Kidney (tissue), 14 donors: Measurements from ENCODE around the gene WFDC5. TPM values are rescaled to one million over a fixed set of nuclear protein-coding genes. Genes with fewer than 3 reads are reported as not detected.
"Not testable (repeated sequence)": the region's sequence is repeated elsewhere in the genome, so short reads cannot be mapped to it uniquely, and the experiment has no call there.

Experiments
- DNase-seq, 5 donors: peaks; one replicate each; pipeline ENCODE4 v3.0.0-alpha.2; 2013 to 2020
- FAIRE-seq: peaks from 2 replicates; lab custom pipeline; 2012; peaks lifted over from hg19 to GRCh38; lab: Jason Lieb, UNC
- H3K27ac ChIP-seq, 2 donors: one replicate each; pipeline ENCODE4 v1.7.0; 2013; ENCODE audit warnings: low read depth in 2 of 2, low read length in 2 of 2, inconsistent platforms in 1 of 2
- H3K27me3 ChIP-seq: one replicate; pipeline ENCODE4 v1.7.1; 2013; ENCODE audit warnings: low read length, inconsistent platforms; ENCODE audit not compliant: control insufficient read depth, insufficient read depth
- H3K36me3 ChIP-seq, 3 donors: one replicate each; pipeline versions ENCODE4 v1.7.0 to v1.7.1; 2013; ENCODE audit warnings: low read length in 3 of 3, control low read depth in 1 of 3, inconsistent platforms in 1 of 3; ENCODE audit not compliant: insufficient read depth in 3 of 3, control insufficient read depth in 2 of 3
- H3K4me1 ChIP-seq, 3 donors: one replicate each; pipeline versions ENCODE4 v1.7.0 to v1.7.1; 2013; ENCODE audit warnings: low read length in 3 of 3, inconsistent platforms in 1 of 3, low read depth in 1 of 3; ENCODE audit not compliant: control insufficient read depth in 2 of 3, insufficient read depth in 2 of 3
- H3K4me3 ChIP-seq, 3 donors: one replicate each; pipeline versions ENCODE4 v1.7.0 to v1.8.1; 2013; ENCODE audit warnings: low read length in 3 of 3, control low read depth in 1 of 3, inconsistent platforms in 1 of 3
- H3K9ac ChIP-seq, 3 donors: one replicate each; pipeline versions ENCODE4 v1.7.0 to v1.7.1; 2013; ENCODE audit warnings: low read length in 3 of 3, control low read depth in 1 of 3, inconsistent platforms in 1 of 3
- H3K9me3 ChIP-seq, 3 donors: one replicate each; pipeline versions ENCODE4 v1.7.0 to v1.7.1; 2013; ENCODE audit warnings: low read length in 3 of 3, control low read depth in 1 of 3, inconsistent platforms in 1 of 3; ENCODE audit not compliant: control insufficient read depth in 2 of 3, insufficient read depth in 1 of 3
- CTCF ChIP-seq: IDR thresholded peaks from 3 replicates; pipeline ENCODE4 v1.5.1; 2012; ENCODE audit warnings: mild to moderate bottlenecking, moderate library complexity, borderline replicate concordance; ENCODE audit not compliant: insufficient read depth; ENCODE audit errors: extremely low read depth
- intact Hi-C: fragments of 100-400 bp; cut with DNase I; formaldehyde crosslinking; loops from one replicate; pipeline ENCODE4 v1.11.1; 2022
- polyA plus RNA-seq: library from polyadenylated mRNA; stranded (reverse); fragments of 350-450 nt; fragmentation: Illumina TruSeq; extraction: RNeasy Lipid Tissue Mini Kit (QIAGEN cat#74804); gene quantifications from one replicate; pipeline ENCODE4 v1.2.3, GENCODE V29; 2014; ENCODE audit warnings: low read depth, low replicate concordance; ENCODE audit not compliant: insufficient read depth
- total RNA-seq: library from RNA; stranded (reverse); fragmentation: NEBNext Ultra II Directional; extraction: Animal tissue kit (Norgen Biotek cat#: 25700); gene quantifications from one replicate; pipeline ENCODE4 v1.2.1, GENCODE V29; 2021
- donor health status: control.
- donor health status: control.
- donor health status: control.
- donor health status: control.
- donor health status: control.
- donor health status: DM: yes; HTN: yes; CAD: no.
- donor health status: Normal renal cell carcinoma (clear cell type).

Gene WFDC5
- total and polyA plus RNA-seq, 2 donors from 2014 or later = 1.0 TPM; not detected in 1

- no peak overlapping the region for H3K9ac ChIP-seq
- intact Hi-C loops = no loop called here
- H3K9me3 ChIP-seq = peaks cover 0 to 6% (median 3%) of the 10 kb centered on the region in 3 donors
- H3K4me1 ChIP-seq = no peaks in the 10 kb centered on the region
- H3K36me3 ChIP-seq = no peaks in the 10 kb centered on the region
- no peaks in the 10 kb centered on the region for H3K27me3 ChIP-seq
- FAIRE-seq = no peak
- no peak for TF ChIP-seq CTCF
- H3K27ac ChIP-seq = no peak overlapping the region
- H3K4me3 ChIP-seq = no peak overlapping the region
- DNase-seq = no peak
Measured at GRCh38 chr20:45156713-45157112, 41.7 kb upstream of the WFDC5 start.

DNA sequence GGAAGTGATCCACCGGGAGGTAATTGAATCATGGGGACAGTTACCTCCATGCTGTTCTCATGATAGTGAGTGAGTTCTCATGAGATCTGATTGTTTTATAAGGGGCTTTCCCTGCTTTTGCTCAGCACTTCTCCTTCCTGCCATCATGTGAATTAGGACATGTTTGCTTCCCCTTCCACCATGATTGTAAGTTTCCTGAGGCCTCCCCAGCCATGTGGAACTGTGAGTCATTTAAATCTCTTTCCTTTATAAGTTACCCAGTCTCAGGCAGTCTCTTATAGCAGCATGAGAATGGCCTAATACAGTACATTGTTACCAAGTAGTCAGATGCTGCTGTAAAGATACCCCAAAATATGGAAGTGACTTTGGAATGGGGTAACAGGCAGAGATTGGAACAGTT, 39.8 kb upstream of the WFDC5 start:
- not testable (repeated sequence) for H3K9ac ChIP-seq, FAIRE-seq

DNA sequence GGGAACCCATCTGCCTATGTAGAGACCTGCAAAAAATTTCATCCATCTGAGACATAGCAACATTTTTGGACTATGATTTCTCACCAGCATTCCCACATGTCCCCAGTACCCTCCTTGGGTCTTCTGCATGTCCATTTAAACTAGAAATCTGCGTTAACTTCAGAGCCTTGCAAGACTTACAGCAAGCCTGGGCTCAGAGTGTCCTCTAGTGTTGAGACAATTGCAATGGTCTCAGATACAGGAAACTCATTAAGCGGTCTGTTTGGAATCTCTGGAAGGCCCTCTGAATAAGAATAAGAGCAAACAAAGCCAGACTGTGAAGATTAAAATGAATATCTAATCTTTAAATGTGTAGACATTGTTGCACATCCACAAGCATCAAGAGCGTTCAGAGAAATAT, 39.2 kb upstream of the WFDC5 start:
- no peak overlapping the region for H3K9ac ChIP-seq
- H3K36me3 ChIP-seq = no peaks in the 10 kb centered on the region
- FAIRE-seq (no peak), DNase-seq (no peak)
- no peaks in the 10 kb centered on the region for H3K27me3 ChIP-seq
- peaks cover 0 to 6% (median 0%) of the 10 kb centered on the region in 3 donors for H3K9me3 ChIP-seq
- H3K27ac ChIP-seq = no peak overlapping the region
- TF ChIP-seq CTCF = no peak
- H3K4me3 ChIP-seq = no peak overlapping the region
- no peaks in the 10 kb centered on the region for H3K4me1 ChIP-seq
- intact Hi-C loops = no loop called here

More for the DNA sequence above, 39.8 kb upstream of the WFDC5 start:
- H3K9me3 ChIP-seq, H3K36me3 ChIP-seq, H3K4me1 ChIP-seq, H3K27ac ChIP-seq, H3K4me3 ChIP-seq, intact Hi-C loops, H3K27me3 ChIP-seq, DNase-seq: not testable (repeated sequence)

DNA sequence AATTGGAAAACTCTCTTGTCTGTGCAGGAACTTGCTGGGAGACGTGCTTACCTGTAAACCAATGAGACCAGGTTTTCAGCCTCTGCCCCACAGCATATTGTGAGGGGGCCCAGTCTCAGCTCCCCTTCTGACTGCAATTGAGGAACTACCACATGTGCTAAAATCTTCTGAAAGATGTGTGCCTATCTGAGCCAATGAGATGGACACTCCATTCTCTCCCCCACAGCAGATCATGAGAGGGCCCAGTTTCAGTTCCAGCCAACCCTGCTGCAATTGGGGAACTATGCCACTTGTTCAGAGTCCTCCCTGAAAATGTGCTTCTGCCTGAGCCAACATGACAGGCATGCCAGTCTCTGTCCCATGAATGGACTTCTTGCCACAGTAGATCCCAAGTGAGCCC, 38.8 kb upstream of the WFDC5 start:
- H3K4me1 ChIP-seq = no peaks in the 10 kb centered on the region
- no peaks in the 10 kb centered on the region for H3K36me3 ChIP-seq
- peaks cover 0 to 6% (median 0%) of the 10 kb centered on the region in 3 donors for H3K9me3 ChIP-seq
- H3K27me3 ChIP-seq = no peaks in the 10 kb centered on the region
- DNase-seq (no peak), FAIRE-seq (no peak)
- H3K4me3 ChIP-seq = no peak overlapping the region
- intact Hi-C loops = no loop called here
- no peak overlapping the region for H3K27ac ChIP-seq
- TF ChIP-seq CTCF = no peak
- no peak overlapping the region for H3K9ac ChIP-seq
